H9 (cell line): ENCODE results near the gene SPECC1. TPM values are rescaled to one million over a fixed set of nuclear protein-coding genes. Genes with fewer than 3 reads are reported as not detected.
"Not testable (repeated sequence)": the region's sequence is repeated elsewhere in the genome, so short reads cannot be mapped to it uniquely, and the experiment has no call there.

Experiments
- DNase-seq: peaks from one replicate; pipeline ENCODE4 v3.0.0-alpha.2; 2017
- H2AFZ ChIP-seq: one replicate; pipeline ENCODE4 v1.6.1; 2013; ENCODE audit warnings: mild to moderate bottlenecking, low read length, control low read depth, moderate library complexity
- H2AK5ac ChIP-seq: 2 replicates; pipeline ENCODE4 v1.6.1; 2013; ENCODE audit warnings: low read length, control low read depth, mixed read lengths; ENCODE audit not compliant: insufficient read length
- H2BK120ac ChIP-seq: one replicate; pipeline ENCODE4 v1.6.1; 2013; ENCODE audit warnings: low read depth, mild to moderate bottlenecking, low read length, control low read depth, inconsistent platforms; ENCODE audit not compliant: poor library complexity, severe bottlenecking
- H2BK12ac ChIP-seq: 2 replicates; pipeline ENCODE4 v1.6.1; 2013; ENCODE audit warnings: low read length, control low read depth, mixed read lengths, low read depth; ENCODE audit not compliant: insufficient read length
- H2BK15ac ChIP-seq: 2 replicates; pipeline ENCODE4 v1.6.1; 2013; ENCODE audit warnings: low read depth, low read length, control low read depth
- H2BK20ac ChIP-seq: one replicate; pipeline ENCODE4 v1.6.1; 2013; ENCODE audit warnings: low read depth, mild to moderate bottlenecking, low read length, control low read depth, inconsistent platforms; ENCODE audit not compliant: poor library complexity, severe bottlenecking
- H2BK5ac ChIP-seq: 2 replicates; pipeline ENCODE4 v1.6.1; 2013; ENCODE audit warnings: low read length, control low read depth, mixed read lengths; ENCODE audit not compliant: insufficient read length
- H3K14ac ChIP-seq: 2 replicates; pipeline ENCODE4 v1.6.1; 2013; ENCODE audit warnings: low read length, control low read depth; ENCODE audit not compliant: insufficient read depth
- H3K18ac ChIP-seq: 2 replicates; pipeline ENCODE4 v1.6.1; 2013; ENCODE audit warnings: low read depth, mild to moderate bottlenecking, mixed read lengths, low read length, control low read depth; ENCODE audit not compliant: insufficient read length
- H3K23ac ChIP-seq: 2 replicates; pipeline ENCODE4 v1.6.1; 2013; ENCODE audit warnings: low read length, control low read depth, mixed read lengths, low read depth; ENCODE audit not compliant: insufficient read length
- H3K23me2 ChIP-seq: 2 replicates; pipeline ENCODE4 v1.6.1; 2013; ENCODE audit warnings: low read depth, mild to moderate bottlenecking, mixed read lengths, low read length, control low read depth; ENCODE audit not compliant: insufficient read length, poor library complexity, severe bottlenecking
- H3K27ac ChIP-seq: 2 replicates; pipeline ENCODE4 v1.5.1; 2013; ENCODE audit warnings: low read length, control low read depth, mixed read lengths, low read depth; ENCODE audit not compliant: insufficient read length
- H3K27me3 ChIP-seq: 2 replicates; pipeline ENCODE4 v1.6.1; 2013; ENCODE audit warnings: low read length, control low read depth, inconsistent platforms; ENCODE audit not compliant: insufficient read depth
- H3K4ac ChIP-seq: 2 replicates; pipeline ENCODE4 v1.6.1; 2013; ENCODE audit warnings: low read depth, mild to moderate bottlenecking, control low read depth, inconsistent platforms, low read length, moderate library complexity
- H3K4me1 ChIP-seq: 2 replicates; pipeline ENCODE4 v1.6.1; 2013; ENCODE audit warnings: low read length, control low read depth, inconsistent platforms; ENCODE audit not compliant: insufficient read depth
- H3K4me2 ChIP-seq: 2 replicates; pipeline ENCODE4 v1.6.1; 2013; ENCODE audit warnings: low read length, control low read depth, mixed read lengths; ENCODE audit not compliant: insufficient read length, insufficient read depth
- H3K56ac ChIP-seq: 2 replicates; pipeline ENCODE4 v1.6.1; 2013; ENCODE audit warnings: low read depth, mild to moderate bottlenecking, mixed read lengths, low read length, control low read depth; ENCODE audit not compliant: insufficient read length
- H3K79me1 ChIP-seq: 2 replicates; pipeline ENCODE4 v1.6.1; 2013; ENCODE audit warnings: low read depth, mild to moderate bottlenecking, moderate library complexity, low read length, control low read depth, inconsistent platforms; ENCODE audit not compliant: insufficient read depth, poor library complexity, severe bottlenecking
- H3K79me2 ChIP-seq: 2 replicates; pipeline ENCODE4 v1.6.1; 2013; ENCODE audit warnings: low read length, control low read depth, inconsistent platforms; ENCODE audit not compliant: insufficient read depth
- H3K9ac ChIP-seq: 2 replicates; pipeline ENCODE4 v1.6.1; 2013; ENCODE audit warnings: low read length, control low read depth, mixed read lengths; ENCODE audit not compliant: insufficient read length; ENCODE audit errors: extremely low read depth
- H3K9me3 ChIP-seq: one replicate; pipeline ENCODE4 v1.6.1; 2013; ENCODE audit warnings: low read depth, low read length, inconsistent platforms; ENCODE audit not compliant: control insufficient read depth
- H3T11ph ChIP-seq: one replicate; pipeline ENCODE4 v1.6.1; 2013; ENCODE audit warnings: mild to moderate bottlenecking, low read length, control low read depth, inconsistent platforms
- H4K20me1 ChIP-seq: one replicate; pipeline ENCODE4 v1.6.1; 2013; ENCODE audit not compliant: control insufficient read depth, insufficient read length, insufficient read depth
- H4K5ac ChIP-seq: 2 replicates; pipeline ENCODE4 v1.6.1; 2013; ENCODE audit warnings: low read depth, mild to moderate bottlenecking, mixed read lengths, low read length, control low read depth; ENCODE audit not compliant: insufficient read length
- H4K8ac ChIP-seq: replicated peaks from 2 replicates; pipeline ENCODE4 v1.6.1; 2013; ENCODE audit warnings: low read length, control low read depth, mixed read lengths, low read depth; ENCODE audit not compliant: insufficient read length
- H4K91ac ChIP-seq: 2 replicates; pipeline ENCODE4 v1.6.1; 2013; ENCODE audit warnings: low read depth, mild to moderate bottlenecking, moderate library complexity, mixed read lengths, low read length, control low read depth; ENCODE audit not compliant: insufficient read length
- H3K27ac Mint-ChIP-seq, 3 experiments: 2 replicates in 2 of 3; 3 replicates in 1 of 3; pipeline ENCODE4 v1.8.0; 2020 to 2021; ENCODE audit warnings: mixed read lengths in 3 of 3, mild to moderate bottlenecking in 1 of 3, moderate library complexity in 1 of 3
- H3K27me3 Mint-ChIP-seq: 2 replicates; pipeline ENCODE4 v1.8.0; 2021; ENCODE audit warnings: low read depth, mild to moderate bottlenecking, moderate library complexity, mixed read lengths
- H3K36me3 Mint-ChIP-seq, 3 experiments: 2 replicates in 2 of 3; 3 replicates in 1 of 3; pipeline ENCODE4 v1.8.0; 2020 to 2021; ENCODE audit warnings: low read depth in 3 of 3, mixed read lengths in 3 of 3; ENCODE audit not compliant: insufficient read depth in 1 of 3
- H3K4me1 Mint-ChIP-seq, 2 experiments: 2 replicates each; pipeline ENCODE4 v1.8.0; 2020; ENCODE audit warnings: mixed read lengths in 2 of 2
- H3K4me3 Mint-ChIP-seq, 2 experiments: 2 replicates in 1 of 2; 3 replicates in 1 of 2; pipeline ENCODE4 v1.8.0; 2020 to 2021; ENCODE audit warnings: mild to moderate bottlenecking in 2 of 2, mixed read lengths in 2 of 2, moderate library complexity in 1 of 2
- H3K9me3 Mint-ChIP-seq, 2 experiments: 2 replicates in 1 of 2; 3 replicates in 1 of 2; pipeline ENCODE4 v1.8.0; 2020; ENCODE audit warnings: mild to moderate bottlenecking in 2 of 2, mixed read lengths in 2 of 2, moderate library complexity in 1 of 2
- WGBS: extraction: QIAGEN DNeasy Blood & Tissue Kit; methylation state at CpG from one replicate; pipeline ENCODE4 v1.1.7; 2013; ENCODE audit warnings: missing lambda C conversion rate, low lambda C conversion rate, mixed read lengths; ENCODE audit not compliant: insufficient read length; ENCODE audit errors: extremely low coverage; 5-methylcytosine and 5-hydroxymethylcytosine counted together
- total RNA-seq: library from RNA; stranded (reverse); gene quantifications from 2 replicates; pipeline ENCODE4 v1.2.1, GENCODE V29; 2021
- TF ChIP-seq, protein P1 (sequence below): fragments of 200-600 bp; sonication (generic); conservative IDR thresholded peaks from 3 replicates; pipeline ENCODE4 v1.8.0; 2021; ENCODE audit warnings: antibody characterized with exemption, mild to moderate bottlenecking

Gene SPECC1
- total RNA-seq, 1 experiment from 2014 or later, result 65.7 TPM

DNA sequence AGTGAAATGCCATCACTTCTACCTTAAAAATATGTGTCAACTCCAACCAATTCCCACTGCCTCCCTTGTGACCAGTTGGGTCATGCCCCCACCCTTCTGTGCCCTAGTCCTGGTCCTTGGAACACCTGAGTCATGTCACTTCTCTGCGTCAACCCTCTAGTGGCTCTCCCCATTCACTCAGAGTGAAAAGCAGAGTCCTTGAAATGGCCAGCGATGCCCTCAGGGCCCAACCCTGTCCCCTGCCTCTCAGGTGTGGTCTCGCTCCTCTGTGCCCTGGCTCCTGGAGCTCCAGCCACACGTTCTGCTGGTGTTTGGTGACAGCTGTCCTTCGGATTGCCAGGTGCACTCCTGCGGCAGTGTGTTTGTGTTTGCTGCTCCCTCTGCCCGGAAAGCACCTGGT is 89.2 kb downstream of the SPECC1 start:
- H3K27ac Mint-ChIP-seq, result no peak overlapping the region; a peak in 1 of 7 replicates
- H3K9me3 Mint-ChIP-seq, result no peaks in the 10 kb centered on the region; a peak in 1 of 5 replicates
- Histone ChIP-seq H3K9me3 (no peaks in the 10 kb centered on the region), H3K27me3 (no peaks in the 10 kb centered on the region), H2BK12ac (no peak overlapping the region), H2BK5ac (no peak overlapping the region), H3K4ac (no peak overlapping the region), H3T11ph (no peak overlapping the region), H3K14ac (no peak overlapping the region), H2AFZ (no peak overlapping the region), H3K9ac (no peak overlapping the region), H3K18ac (no peak overlapping the region), H2BK15ac (no peak overlapping the region), H3K4me2 (no peak overlapping the region), H4K20me1 (no peaks in the 10 kb centered on the region), H4K5ac (no peak overlapping the region), H3K4me1 (peaks cover 8% of the 10 kb centered on the region; the same call in 1 of the 2 replicates), H2AK5ac (no peak overlapping the region), H2BK120ac (no peak overlapping the region), H3K23ac (no peak overlapping the region), H3K56ac (no peak overlapping the region), H3K27ac (no peak overlapping the region), H3K79me2 (no peaks in the 10 kb centered on the region), H4K8ac (no peak overlapping the region), H3K23me2 (no peaks in the 10 kb centered on the region), H4K91ac (no peak overlapping the region), H2BK20ac (no peak overlapping the region), H3K79me1 (no peaks in the 10 kb centered on the region)
- WGBS, result no CpG with 5 or more reads among the region's 7 CpGs
- H3K27me3 Mint-ChIP-seq, result no peaks in the 10 kb centered on the region; the same call in 1 of the 2 replicates
- TF ChIP-seq, protein P1, sequence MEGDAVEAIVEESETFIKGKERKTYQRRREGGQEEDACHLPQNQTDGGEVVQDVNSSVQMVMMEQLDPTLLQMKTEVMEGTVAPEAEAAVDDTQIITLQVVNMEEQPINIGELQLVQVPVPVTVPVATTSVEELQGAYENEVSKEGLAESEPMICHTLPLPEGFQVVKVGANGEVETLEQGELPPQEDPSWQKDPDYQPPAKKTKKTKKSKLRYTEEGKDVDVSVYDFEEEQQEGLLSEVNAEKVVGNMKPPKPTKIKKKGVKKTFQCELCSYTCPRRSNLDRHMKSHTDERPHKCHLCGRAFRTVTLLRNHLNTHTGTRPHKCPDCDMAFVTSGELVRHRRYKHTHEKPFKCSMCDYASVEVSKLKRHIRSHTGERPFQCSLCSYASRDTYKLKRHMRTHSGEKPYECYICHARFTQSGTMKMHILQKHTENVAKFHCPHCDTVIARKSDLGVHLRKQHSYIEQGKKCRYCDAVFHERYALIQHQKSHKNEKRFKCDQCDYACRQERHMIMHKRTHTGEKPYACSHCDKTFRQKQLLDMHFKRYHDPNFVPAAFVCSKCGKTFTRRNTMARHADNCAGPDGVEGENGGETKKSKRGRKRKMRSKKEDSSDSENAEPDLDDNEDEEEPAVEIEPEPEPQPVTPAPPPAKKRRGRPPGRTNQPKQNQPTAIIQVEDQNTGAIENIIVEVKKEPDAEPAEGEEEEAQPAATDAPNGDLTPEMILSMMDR, result no peak
- H3K4me3 Mint-ChIP-seq, result no peak overlapping the region
- peaks cover 0 to 8% (median 0%) of the 10 kb centered on the region in 3 experiments; a peak in 1 of 7 replicates for H3K36me3 Mint-ChIP-seq
- peaks cover 38 to 40% of the 10 kb centered on the region in 2 experiments for H3K4me1 Mint-ChIP-seq
- no peak for DNase-seq

DNA sequence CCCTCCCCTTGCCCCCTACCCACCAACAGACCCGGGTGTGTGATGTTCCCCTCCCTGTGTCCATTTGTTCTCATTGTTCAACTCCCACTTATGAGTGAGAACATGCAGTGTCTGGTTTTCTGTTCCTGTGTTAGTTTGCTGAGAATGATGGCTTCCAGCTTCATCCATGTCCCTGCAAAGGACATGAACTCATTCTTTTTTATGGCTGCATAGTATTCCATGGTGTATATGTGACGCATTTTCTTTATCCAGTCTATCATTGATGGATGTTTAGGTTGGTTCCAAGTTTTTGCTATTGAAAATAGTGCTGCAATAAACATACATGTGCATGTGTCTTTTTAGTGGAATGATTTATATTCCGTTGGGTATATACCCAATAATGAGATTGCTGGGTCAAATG is 91.6 kb downstream of the SPECC1 start:
- H3K4me1 Mint-ChIP-seq, result peaks cover 28 to 33% of the 10 kb centered on the region in 2 experiments
- H3K79me1 ChIP-seq, H3K79me2 ChIP-seq, H2BK20ac ChIP-seq, H3K9ac ChIP-seq, H3K9me3 Mint-ChIP-seq, H3K27me3 ChIP-seq, H3K4me1 ChIP-seq, H3K56ac ChIP-seq, H4K5ac ChIP-seq, H4K8ac ChIP-seq, H3K9me3 ChIP-seq, H3K23me2 ChIP-seq, H3K27ac Mint-ChIP-seq, H3K23ac ChIP-seq, H2BK120ac ChIP-seq, H3K27ac ChIP-seq, H4K91ac ChIP-seq, DNase-seq, H3K14ac ChIP-seq, H3K4me3 Mint-ChIP-seq, H2BK5ac ChIP-seq, H2BK12ac ChIP-seq, H2BK15ac ChIP-seq, H3K27me3 Mint-ChIP-seq, H2AFZ ChIP-seq, H3K18ac ChIP-seq, H3K4me2 ChIP-seq, H3K36me3 Mint-ChIP-seq, H4K20me1 ChIP-seq, H2AK5ac ChIP-seq, H3T11ph ChIP-seq, H3K4ac ChIP-seq: not testable (repeated sequence)
- no CpG with 5 or more reads among the region's 3 CpGs for WGBS
